Fibroblast of skin of scalp (primary cell): ENCODE data around the gene CCDC17.
"Not testable (repeated sequence)": the region's sequence is repeated elsewhere in the genome, so short reads cannot be mapped to it uniquely, and the experiment has no call there.

Experiments
- DNase-seq: peaks from one replicate; pipeline ENCODE4 v3.0.0-alpha.2; 2013

CCDC17 gene

GRCh38 chr1:45621895-45622523 lies 1.8 kb downstream of the CCDC17 start:
- no peak for DNase-seq

- no peak for DNase-seq
Observed at GRCh38 chr1:45621501-45621836, 2.4 kb downstream of the CCDC17 start.

DNA sequence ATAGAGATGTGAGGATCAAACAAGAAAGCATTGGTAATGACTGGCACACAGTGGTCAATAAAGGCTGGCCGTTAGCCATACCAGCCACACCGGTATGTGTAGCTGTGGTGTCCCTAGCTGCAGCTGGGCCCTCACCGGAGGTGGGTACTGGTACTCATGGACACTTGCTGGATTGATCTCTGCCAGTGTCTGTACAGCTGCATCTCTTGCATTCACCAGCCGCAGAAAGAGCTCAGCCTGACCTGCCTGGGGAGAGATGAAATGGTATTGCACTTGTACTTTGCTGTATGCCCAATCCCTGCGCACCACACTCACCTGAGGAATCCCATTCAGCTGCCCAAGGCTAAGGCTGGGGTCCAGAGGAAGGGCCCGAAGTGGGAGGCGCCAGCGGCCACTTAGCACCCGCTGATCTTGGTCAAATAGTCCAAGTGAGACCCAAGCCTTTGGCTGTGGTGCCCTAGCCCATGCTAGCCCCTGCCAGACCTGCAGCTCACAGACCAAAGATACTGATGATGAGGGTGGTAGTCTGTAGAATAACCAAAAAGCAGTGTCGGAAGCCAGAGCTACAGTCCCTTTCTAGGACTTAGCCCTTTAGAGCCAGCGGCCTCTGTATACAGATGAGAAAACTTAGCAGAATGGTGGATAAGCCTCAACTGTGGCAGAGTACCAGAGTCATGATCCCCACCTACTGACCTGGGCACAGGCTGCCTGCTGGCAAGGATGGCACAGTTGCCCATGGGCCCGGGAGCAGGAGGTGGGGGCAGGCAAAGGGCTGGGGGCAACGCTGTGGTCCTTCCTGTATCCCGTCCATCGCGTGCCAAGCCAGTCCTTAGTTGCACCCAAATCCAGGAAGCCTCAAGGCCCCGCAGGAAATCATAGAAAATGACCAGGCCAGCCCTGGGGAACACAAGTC lies 3.0 kb downstream of the CCDC17 start:
- no peak for DNase-seq

- no peak for DNase-seq
Observed at GRCh38 chr1:45619149-45619921, 4.5 kb downstream of the CCDC17 start.

- peak; percentile 6 for DNase-seq
Observed at GRCh38 chr1:45617618-45618017, 6.2 kb downstream of the CCDC17 start.

- DNase-seq, result no peak
Observed at GRCh38 chr1:45615885-45616284, 8.0 kb downstream of the CCDC17 start.

DNA sequence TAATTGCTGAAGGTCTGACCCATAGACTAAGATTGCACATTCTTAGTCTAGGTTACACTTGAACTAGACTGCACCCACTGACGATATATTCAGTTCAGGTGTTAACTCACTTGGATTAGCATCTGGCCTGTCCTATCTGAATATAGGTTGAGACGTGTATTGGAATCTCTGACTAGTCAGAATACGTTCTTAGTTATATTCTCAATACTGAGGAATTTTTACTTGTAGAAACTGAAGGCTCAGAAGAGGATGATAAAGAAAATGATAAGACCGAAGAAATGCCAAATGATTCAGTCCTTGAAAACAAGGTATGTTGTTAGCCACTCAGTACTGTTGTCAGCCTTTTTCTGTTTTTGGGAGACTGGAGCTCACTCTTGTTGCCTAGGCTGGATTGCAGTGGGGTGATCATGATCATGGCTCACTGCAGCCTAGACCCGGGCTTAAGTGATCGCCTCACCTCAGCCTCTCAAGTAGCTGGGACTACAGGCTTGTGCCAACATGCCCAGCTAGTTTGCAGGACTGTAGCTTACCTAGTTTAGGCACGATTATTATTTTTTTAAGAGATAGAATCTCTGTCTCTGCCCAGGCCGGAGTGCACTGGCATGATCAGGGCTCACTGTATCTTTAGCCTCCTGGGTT lies 10.8 kb downstream of the CCDC17 start:
- no peak for DNase-seq

DNA sequence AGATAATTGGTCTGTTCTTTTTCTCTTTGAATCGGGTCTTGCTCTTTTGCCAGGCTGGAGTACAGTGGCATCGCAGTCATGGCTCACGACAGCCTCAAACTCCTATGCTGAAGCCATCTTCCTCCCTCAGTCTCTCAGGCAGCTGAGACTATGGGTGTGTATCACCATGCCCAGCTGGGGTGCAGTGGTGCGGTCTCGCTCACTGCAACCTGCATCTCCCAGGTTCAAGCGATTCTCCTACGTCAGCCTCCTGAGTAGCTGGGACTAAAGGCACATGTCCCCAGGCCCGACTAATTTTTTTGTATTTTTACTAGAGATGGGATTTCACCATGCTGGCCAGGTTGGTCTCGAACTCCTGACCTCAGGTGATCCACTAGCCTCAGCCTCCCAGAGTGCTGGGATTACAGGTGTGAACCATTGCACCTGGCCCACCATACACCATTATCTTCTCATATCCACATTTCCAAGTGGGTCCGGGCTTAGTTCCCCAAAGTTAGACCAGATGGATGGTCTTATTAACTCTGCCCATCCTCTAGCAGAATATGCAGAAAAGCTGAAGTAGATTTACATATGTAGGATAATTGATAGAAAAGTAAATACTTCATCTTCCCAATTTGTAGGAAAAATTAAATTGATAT lies 13.1 kb downstream of the CCDC17 start:
- DNase-seq, result no peak

- DNase-seq, result no peak
Observed at GRCh38 chr1:45608175-45609156, 15.4 kb downstream of the CCDC17 start.

- no peak for DNase-seq
Observed at GRCh38 chr1:45607404-45608074, 16.3 kb downstream of the CCDC17 start.

DNA sequence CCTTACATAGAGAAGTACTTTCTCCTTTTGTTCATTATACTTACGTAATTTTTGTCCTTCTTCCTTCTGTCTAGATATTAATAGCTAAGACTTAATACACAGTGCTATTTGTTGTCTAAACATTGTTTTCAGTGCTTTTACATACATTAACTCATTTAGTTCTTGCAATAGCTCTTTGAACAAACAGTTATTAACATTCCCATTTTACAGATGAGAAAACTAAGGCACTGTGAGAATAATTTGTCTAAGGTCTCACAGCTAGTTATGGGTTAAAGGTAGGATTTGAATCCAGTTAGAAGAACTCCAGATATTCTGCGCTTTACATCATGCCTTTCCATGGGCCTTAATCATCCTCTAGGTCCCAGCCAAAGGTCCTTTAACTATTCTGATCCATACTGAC lies 19.6 kb downstream of the CCDC17 start:
- DNase-seq, result no peak

GRCh38 chr1:45596765-45597164 lies 27.1 kb downstream of the CCDC17 start:
- not testable (repeated sequence) for DNase-seq

DNA sequence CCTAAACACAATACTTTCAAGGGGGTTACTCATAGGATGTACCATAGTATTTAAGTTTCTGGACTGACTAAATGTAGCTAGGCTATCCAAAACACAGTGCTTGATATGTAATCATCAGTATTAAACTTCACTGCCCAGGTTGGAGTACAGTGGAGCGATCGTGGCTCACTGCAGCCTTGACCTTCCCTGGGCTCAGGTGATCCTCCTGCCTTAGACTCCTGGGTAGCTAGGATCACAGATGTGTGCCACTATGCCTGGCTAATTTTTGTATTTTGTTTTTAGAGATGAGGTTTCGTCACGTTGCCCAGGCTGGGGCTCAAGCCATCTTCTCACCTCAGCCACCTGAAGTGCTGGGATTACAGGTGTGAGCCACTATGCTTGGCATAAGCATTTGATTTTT lies 29.4 kb downstream of the CCDC17 start:
- no peak for DNase-seq

GRCh38 chr1:45589861-45590260 lies 34.0 kb downstream of the CCDC17 start:
- DNase-seq, result no peak

GRCh38 chr1:45586769-45587168 lies 37.1 kb downstream of the CCDC17 start:
- no peak for DNase-seq

- no peak for DNase-seq
Observed at GRCh38 chr1:45585496-45586075, 38.3 kb downstream of the CCDC17 start.

DNA sequence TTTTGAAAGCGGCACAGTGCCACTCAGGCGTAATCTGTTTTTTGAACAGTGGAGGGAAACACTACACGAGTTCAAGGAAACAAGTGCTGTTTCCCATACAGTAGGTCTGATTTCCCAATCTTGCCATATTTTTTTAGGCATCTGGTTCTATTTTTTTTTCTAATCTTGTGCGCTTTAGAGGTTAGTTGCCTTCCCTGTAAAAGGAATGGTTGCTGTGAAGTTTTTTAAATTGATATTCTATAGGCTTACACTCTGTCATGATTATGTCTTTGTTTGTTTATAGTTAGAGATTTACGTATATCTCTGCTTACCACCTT lies 38.8 kb downstream of the CCDC17 start:
- no peak for DNase-seq

GRCh38 chr1:45584351-45585109 lies 39.3 kb downstream of the CCDC17 start:
- DNase-seq, result peak; percentile 87

DNA sequence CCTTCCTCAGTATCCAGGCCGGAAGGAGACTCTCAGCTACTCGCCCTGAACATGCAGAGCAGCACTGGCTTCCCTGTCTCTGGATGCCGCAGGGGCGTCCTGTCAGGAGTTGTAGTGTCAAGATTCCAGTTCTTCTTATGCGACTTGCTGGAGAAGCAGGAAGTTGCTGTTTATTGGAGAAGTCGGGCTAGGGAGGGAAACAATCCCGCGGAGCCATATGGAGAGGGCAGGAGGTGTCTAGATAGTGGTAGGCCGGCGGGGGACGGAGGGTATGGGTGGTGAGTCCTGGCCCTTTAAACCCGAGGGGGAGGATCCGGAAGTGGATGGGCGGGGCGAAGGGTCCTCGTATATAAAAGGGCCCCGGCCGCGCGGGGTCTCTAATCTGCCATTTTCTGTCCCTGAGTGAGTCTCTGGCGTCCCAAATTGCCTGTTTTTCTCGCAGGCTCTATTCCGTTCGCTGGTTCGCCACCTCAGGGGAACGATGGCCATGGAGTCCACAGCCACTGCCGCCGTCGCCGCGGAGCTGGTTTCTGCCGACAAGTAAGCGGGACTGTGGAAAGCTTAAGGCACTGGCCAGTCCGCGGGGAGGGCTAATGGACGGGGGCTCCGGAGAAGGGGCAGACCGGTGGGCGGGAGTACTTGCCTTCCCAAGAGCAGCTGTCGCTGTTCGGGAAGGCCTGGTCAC lies 40.0 kb downstream of the CCDC17 start, which contains the start of gene NASP:
TSS of gene NASP (plus strand) at position 376 of the 685 bp plus-strand sequence. CDS start at position 482, 106 bp downstream.
- DNase-seq, result peak; percentile 86
